HG02588 (cell line): ENCODE data around the gene ADAMTS19.
"Not testable (repeated sequence)": the region's sequence is repeated elsewhere in the genome, so short reads cannot be mapped to it uniquely, and the experiment has no call there.

Experiments
- ATAC-seq: cut with Tn5 transposase; IDR thresholded peaks from one replicate; pipeline ENCODE4 v1.9.1; 2021; ENCODE audit warnings: mild to moderate bottlenecking, moderate library complexity; ENCODE audit not compliant: unreplicated experiment

The ADAMTS19 gene, protein sequence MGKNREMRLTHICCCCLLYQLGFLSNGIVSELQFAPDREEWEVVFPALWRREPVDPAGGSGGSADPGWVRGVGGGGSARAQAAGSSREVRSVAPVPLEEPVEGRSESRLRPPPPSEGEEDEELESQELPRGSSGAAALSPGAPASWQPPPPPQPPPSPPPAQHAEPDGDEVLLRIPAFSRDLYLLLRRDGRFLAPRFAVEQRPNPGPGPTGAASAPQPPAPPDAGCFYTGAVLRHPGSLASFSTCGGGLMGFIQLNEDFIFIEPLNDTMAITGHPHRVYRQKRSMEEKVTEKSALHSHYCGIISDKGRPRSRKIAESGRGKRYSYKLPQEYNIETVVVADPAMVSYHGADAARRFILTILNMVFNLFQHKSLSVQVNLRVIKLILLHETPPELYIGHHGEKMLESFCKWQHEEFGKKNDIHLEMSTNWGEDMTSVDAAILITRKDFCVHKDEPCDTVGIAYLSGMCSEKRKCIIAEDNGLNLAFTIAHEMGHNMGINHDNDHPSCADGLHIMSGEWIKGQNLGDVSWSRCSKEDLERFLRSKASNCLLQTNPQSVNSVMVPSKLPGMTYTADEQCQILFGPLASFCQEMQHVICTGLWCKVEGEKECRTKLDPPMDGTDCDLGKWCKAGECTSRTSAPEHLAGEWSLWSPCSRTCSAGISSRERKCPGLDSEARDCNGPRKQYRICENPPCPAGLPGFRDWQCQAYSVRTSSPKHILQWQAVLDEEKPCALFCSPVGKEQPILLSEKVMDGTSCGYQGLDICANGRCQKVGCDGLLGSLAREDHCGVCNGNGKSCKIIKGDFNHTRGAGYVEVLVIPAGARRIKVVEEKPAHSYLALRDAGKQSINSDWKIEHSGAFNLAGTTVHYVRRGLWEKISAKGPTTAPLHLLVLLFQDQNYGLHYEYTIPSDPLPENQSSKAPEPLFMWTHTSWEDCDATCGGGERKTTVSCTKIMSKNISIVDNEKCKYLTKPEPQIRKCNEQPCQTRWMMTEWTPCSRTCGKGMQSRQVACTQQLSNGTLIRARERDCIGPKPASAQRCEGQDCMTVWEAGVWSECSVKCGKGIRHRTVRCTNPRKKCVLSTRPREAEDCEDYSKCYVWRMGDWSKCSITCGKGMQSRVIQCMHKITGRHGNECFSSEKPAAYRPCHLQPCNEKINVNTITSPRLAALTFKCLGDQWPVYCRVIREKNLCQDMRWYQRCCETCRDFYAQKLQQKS

DNA sequence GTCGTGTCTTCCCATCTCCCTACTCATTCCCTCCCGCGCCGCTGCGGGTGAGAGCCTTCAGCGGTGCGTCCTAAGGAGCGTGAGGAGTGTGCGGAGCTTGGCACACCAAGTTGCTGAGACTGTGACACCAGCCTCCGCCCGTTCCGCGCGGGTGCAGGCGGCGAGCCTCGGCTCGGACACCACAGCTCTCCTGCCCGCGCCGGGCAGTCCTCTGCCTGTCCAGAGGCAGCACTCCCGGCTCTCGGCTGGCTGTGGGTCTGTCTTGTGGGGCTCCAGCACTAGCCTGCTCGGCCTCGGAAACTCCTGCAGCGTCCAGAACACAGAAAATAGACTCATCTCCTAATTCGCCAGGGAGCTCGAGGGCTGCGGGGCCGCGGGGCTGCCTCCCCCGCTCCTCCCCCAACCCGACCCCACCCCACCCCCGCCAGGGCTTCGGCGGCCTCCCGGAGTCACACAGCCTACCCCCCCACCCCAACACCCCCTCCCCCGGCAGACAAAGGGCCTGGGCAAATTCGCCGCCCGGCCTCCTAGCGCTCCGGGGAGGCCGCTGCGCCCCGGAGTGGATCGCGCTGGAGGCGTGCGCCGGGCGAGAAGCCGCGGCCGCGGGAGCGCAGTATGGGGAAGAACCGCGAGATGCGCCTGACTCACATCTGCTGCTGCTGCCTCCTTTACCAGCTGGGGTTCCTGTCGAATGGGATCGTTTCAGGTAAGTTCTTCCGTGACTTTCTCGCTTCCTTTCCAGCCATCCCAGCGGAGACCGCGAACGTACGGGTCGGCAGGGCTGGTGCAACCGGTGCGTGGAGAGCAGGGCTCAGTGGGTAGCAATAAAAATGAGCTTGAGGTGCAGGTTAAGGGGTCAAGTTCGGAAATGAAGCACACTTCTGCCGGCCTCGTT lies at the start of gene ADAMTS19:
TSS of gene ADAMTS19 (plus strand) at position 522 of the 895 bp plus-strand sequence. CDS start at position 616, 94 bp downstream.
- ATAC-seq: peak; percentile 59

DNA sequence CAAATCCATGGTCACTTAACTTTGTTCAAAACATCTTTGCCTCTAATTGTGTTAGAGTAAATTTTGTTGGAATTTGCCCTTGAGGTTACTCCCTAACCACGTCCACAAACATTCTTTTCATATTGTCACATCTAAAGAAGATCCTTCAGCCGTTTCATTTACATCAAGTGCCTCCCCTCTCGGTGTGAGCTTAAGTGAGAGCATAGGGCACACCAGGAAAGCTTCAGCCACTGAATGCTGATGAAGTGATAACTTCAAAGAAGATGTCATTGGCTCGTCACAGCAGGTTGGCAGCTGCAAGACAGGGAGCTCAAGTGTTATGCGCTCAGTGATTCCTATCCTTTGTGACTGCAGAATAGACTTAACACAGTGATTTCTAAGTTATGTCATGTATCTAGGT lies 49.6 kb upstream of the ADAMTS19 start:
- no peak for ATAC-seq

DNA sequence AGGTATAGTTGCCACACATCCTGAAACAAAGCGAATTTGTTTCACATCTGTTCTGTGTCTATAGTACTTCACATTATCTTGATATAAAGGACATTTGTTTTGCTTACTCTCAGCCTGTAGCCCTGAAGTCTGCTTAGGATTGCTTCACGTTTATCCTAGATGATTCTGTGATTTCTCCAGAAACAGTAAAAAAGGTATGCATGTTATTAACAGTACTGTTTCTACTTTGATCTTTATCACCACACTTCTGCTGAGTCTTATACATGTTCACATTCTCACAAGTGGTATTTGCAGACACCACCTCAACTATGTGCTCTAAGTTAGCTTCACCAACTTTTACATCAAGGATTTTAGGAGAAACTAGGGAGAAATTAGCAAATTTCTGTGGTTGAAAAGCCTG lies 47.4 kb upstream of the ADAMTS19 start:
- no peak for ATAC-seq

DNA sequence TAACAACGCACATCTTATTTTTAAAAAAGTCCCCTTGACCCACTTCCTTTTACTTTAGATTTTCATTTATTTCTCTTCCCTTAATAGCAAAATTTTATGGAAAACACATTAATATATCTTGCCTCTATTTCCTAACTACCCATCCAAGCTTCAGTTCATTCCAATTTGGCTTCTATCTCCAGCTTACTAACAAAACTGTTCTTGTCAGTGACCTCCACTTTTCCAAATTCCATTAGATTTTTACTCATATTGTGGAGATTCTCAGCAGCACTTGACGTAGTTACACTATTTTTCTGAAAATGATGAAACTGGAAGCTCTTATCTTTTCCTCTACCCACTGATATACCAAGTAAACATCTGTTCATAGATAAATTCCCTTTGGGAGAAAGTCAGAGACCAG lies 46.5 kb upstream of the ADAMTS19 start:
- no peak for ATAC-seq

DNA sequence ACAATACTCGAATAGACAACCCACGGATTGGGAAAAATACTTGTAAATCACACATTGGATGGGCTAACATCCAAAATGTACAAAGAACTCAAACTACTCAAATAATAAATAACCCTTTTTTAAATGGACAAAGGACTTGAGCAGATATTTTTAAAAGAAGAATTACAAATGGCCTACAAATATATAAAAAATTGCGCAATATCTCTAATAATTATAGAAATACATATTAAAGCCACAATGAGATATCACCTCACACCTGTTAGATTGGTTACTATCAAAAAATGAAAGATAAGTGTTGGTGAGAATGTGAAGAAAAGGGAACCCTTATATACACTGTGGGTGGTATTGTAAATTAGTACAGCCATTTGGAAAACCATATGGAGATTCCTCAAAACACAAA lies 40.8 kb upstream of the ADAMTS19 start:
- no peak for ATAC-seq

DNA sequence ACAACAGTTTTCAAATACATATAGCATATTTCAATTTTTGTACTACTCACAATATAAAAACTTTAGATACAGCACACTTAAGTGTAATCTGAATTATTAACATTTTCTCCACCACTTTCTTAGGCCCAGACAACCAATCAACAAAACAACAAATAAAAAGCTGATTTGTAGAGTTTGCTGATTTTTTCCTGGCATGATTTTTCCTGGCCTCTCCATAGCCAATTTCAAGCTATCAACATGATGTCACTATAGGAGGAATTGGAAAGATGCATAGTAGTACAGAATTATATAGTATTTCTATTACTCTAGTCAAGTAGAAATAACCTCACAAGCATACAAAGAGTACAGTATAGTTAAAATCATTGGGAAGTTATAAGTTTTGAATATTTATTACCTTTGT lies 35.1 kb upstream of the ADAMTS19 start:
- ATAC-seq: no peak

DNA sequence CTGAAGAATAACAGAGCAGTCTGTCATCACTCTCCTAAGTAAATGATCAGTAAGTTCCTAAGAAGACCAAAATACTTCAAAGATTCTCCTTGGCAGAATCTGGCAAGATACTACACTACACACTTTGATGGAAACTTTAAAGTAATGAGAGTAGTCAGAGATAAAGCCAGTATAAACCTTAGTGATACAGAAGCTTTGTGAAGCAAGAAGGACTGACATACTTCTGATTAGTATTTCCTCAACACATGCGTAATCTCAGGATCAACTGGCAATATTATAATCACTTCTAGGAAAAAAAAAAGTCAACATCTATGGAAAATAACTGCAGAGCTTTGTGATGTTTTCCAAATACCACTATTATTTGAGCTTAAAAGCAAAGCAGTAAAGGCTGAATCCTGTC lies 34.0 kb upstream of the ADAMTS19 start:
- ATAC-seq: no peak

DNA sequence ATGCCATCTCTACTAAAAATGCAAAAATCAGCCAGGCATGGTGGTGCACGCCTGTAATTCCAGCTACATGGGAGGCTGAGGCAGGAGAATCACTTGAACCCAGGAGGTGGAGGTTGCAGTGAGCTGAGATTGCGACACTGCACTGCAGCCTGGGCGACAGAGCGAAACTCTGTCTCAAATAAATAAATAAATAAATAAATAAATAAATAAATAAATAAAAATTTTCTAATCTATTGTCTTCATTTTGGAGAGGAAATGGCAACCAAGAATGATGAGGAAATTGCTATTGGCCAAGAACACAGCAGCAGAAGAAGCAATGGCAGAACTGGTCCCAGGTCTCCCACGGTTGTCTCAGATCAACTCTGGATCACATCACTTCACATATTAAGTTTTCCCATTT lies 31.5 kb upstream of the ADAMTS19 start:
- not testable (repeated sequence) for ATAC-seq

DNA sequence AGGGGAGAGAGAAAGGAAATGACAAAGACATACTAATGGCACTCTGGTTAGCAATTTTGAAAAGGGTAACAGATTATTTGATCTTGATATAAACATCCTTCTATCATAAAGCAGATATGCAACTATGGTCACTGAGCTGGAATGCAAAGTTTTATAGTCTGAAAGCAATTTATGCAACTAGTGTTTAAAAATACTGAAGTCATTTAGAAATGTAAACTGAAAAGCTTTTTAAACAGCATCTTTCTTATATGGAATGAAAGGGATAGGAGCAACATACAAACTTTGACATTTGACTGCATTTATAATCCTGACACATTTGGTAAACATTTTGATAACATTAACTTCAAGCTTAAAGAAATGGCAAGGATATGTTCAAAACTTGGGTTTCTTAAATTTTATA lies 28.7 kb upstream of the ADAMTS19 start:
- ATAC-seq: no peak

DNA sequence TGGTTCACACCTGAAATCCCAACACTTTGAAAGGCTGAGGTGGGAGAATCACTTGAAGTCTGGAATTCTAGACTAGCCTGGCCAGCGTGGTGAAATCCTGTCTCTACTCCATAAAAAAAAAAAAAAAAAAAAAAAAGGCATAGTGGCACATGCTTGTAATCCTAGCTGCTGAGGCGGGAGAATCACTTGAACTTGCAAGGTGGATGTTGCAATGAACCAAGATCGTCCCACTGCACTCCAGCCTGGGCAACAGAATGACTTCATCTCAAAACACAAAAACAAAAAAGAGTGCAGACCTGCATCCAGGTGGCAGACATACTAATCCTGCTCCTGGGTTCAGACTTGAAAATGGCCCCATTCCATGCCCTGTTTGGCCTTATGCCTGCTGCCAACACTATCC lies 21.8 kb upstream of the ADAMTS19 start:
- ATAC-seq: no peak

DNA sequence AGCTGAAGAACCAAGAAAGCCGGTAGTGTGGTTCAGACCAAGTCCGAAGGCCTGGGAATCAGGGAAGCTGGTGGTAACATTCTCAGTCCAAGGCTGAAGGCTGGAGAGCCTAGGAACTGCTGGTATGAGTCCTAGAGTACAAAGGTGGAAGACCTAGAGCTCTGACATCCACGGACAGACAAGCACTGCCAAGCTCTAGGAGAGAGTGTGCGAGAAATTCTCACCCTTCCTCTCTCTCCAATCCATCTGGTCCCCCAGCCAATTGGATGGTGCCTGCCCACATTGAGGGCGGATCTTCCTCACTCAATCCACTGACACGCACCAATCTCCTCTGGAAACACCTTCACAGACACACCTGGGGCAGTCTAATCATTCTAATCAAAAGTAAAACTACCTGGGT lies 19.7 kb upstream of the ADAMTS19 start:
- ATAC-seq: no peak

DNA sequence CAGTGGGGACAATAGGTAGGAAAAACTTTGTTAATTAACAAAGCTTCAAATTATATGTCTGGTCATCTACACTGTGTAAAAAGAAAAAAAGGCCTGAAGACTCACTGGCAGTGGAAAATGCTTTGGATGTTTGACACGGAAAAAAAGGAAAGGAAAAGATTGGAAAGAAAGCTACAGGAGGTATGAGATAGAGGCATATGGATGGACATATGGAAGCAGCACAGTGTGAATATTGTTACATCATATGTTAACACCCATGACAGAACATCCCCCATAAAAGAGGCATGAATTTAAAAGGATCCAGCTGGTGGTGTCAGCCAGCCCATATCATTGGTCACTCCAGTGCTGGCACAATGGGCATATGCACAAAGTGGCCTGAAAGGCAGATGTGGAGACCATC lies 19.0 kb upstream of the ADAMTS19 start:
- no peak for ATAC-seq

DNA sequence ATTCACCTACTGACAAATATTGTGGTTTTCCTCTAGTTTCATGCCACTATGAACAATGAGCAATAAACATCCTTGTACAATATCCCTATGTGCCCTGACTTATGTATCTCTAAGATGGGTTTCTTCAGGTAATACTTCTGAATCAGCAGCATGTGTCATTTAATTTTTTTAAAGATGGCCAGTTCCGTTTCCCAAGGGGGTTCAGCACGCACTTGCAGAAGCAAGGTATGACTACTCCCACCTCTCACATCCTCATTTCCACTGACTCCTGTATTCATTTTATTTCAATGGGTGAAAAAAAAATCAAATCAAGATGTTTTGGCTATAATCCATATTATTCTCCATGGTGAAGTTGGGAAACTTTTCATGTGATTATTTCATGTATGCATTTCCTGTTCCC lies 14.7 kb upstream of the ADAMTS19 start:
- no peak for ATAC-seq

DNA sequence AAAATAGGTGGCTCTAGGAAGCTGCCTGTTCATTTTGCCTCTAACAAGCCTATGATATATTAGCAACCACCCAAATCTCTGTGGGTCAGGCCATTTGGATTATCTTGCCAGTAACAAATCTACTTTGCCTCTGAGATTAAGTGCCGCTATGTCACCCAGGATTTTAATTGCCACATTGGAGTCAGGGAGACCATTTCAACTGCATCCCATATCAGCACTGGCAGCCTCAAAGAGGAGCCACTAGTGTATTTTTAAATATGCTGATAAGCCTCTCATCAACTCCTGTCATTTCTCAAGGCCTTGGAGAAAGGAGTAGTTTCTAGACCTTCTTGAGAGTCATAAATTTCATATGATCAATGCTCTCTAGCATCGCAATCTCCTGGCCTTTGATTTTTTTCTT lies 12.1 kb upstream of the ADAMTS19 start:
- no peak for ATAC-seq

DNA sequence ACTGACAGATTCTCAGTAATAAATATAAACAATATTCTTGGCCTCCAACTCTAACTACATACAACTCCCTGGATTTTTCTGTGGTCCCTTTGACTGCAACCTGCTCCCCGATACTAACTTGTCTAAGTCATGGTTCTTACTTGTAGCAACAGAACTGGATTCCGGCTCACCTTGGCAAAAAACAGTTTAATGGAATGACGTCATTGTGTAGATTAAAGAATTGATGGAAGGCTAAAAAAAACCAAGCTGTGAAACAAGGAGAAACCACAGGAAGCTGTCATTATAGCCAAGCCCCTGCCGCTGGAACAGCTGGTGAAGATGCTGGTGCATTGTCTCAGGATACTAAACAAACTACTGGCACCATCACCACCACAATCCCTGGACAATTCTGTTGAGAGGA lies 11.4 kb upstream of the ADAMTS19 start:
- no peak for ATAC-seq

DNA sequence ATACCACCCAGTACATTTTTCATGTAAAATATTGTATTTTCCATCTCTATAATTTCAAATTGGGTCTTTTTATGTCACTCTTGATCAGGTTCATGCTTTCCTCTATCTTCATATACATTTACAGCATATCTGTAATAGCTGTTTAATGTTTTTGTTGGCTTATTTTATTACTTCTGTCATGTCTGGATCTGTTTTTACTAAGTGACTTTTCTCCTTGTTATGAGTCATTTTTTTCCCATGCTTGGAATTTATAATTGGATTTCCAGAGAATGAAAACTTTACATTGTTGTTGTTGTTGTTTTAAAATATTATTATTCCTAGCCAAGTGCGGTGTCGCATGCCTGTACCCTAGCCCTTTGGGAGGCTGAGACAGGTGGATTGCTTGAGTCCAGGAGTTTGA lies 5.6 kb upstream of the ADAMTS19 start:
- no peak for ATAC-seq

DNA sequence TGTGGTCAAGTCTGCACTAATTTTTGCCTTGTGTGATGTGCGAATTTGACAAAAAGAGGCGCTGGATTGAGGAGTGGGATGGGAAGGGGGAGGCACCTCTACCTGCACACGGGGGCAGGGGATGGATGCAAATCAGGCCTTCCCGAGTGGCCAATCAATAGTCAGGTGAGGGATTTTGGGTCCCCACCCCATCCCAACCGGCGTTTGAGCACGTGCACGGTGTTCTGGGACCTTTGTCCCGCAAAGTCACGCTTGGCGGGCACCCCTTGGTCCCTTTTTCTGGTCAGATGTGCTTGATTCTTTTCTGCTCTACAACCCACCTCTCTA lies 685 bp upstream of the ADAMTS19 start:
- no peak for ATAC-seq

DNA sequence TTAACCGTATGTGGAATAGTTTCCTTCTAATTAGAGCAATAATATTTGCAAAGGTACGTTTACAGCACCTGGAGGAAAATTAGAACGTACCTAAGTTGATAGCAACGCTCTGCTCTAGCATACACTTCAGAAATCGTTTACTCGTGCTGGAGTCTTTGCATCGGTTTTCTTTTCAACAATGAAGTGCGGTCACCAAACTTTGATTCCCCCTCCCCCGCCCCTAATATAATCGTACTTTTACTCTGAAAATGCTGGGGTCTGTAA lies 506 bp downstream of the ADAMTS19 start:
- ATAC-seq: peak; percentile 2

DNA sequence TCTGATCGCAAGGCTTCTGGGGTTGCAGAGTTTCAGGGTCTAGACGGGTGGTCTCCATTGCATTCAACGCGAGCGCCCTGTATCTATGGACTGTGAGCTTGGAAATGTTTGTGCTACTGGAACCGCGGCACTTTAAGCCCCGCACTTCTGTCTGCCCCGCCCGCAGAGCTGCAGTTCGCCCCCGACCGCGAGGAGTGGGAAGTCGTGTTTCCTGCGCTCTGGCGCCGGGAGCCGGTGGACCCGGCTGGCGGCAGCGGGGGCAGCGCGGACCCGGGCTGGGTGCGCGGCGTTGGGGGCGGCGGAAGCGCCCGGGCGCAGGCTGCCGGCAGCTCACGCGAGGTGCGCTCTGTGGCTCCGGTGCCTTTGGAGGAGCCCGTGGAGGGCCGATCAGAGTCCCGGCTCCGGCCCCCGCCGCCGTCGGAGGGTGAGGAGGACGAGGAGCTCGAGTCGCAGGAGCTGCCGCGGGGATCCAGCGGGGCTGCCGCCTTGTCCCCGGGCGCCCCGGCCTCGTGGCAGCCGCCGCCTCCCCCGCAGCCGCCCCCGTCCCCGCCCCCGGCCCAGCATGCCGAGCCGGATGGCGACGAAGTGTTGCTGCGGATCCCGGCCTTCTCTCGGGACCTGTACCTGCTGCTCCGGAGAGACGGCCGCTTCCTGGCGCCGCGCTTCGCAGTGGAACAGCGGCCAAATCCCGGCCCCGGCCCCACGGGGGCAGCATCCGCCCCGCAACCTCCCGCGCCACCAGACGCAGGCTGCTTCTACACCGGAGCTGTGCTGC lies 1.0 kb downstream of the ADAMTS19 start:
- no peak for ATAC-seq

DNA sequence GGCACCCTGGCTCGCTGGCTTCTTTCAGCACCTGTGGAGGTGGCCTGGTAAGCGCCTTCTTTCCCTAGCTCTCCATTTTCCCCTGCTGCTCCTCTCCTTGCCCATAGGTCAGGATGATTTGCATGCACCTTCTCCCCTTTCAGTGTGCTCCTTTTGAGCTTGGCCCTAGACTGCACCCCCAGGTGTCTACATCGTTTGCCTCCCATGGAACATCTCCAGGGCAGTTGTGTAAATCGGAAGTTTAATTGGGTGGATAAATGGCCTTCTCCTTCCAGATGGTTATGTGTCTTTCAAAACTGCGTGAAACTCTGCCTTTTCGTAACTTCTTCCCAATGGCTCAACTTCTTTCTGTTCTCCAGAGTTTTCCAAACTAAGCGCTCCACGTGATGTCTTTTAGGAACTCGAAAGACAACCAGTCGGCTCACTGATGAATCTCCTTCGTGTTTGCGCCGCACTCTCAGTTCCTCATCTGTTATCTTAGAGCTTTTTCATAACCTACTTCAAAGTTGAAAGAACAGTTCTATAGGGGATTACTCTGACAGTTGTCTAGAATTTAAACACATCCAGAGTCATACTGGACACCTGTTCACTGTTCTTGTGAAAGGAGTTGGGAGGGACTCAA lies 1.7 kb downstream of the ADAMTS19 start:
- no peak for ATAC-seq
